GM18507 (cell line): ENCODE measurements around the gene ZBTB9.
A peak's percentile ranks its signal among the peaks of the same experiment; 100 is the strongest.

ENCODE experiments used
- DNase-seq: peaks from one replicate; pipeline ENCODE4 v3.0.0; 2011; ENCODE audit warnings: low read depth; ENCODE audit not compliant: insufficient read length; ENCODE audit errors: extremely low spot score
- FAIRE-seq: peaks from 2 replicates; lab custom pipeline; 2011; peaks lifted over from hg19 to GRCh38; lab: Jason Lieb, UNC

ZBTB9 gene

GRCh38 chr6:33430991-33431879 lies 23.1 kb upstream of the ZBTB9 start:
- FAIRE-seq = peak; percentile 89
- DNase-seq = peak; percentile 85

- DNase-seq (no peak), FAIRE-seq (no peak)
Measured at GRCh38 chr6:33431880-33432541, 22.4 kb upstream of the ZBTB9 start.

- FAIRE-seq (no peak), DNase-seq (no peak)
Measured at GRCh38 chr6:33432546-33432945, 21.8 kb upstream of the ZBTB9 start.

GRCh38 chr6:33433001-33433543 lies 21.3 kb upstream of the ZBTB9 start:
- DNase-seq = no peak
- FAIRE-seq = no peak

GRCh38 chr6:33433544-33434191 lies 20.7 kb upstream of the ZBTB9 start:
- DNase-seq = no peak
- FAIRE-seq = no peak

GRCh38 chr6:33434961-33435360 lies 19.4 kb upstream of the ZBTB9 start:
- DNase-seq = no peak
- FAIRE-seq = no peak

- no peak for FAIRE-seq
- no peak for DNase-seq
Measured at GRCh38 chr6:33437666-33438065, 16.7 kb upstream of the ZBTB9 start.

- DNase-seq (no peak), FAIRE-seq (no peak)
Measured at GRCh38 chr6:33438978-33439594, 15.3 kb upstream of the ZBTB9 start.

GRCh38 chr6:33439956-33440648 lies 14.3 kb upstream of the ZBTB9 start:
- no peak for DNase-seq
- no peak for FAIRE-seq

GRCh38 chr6:33440649-33441309 lies 13.6 kb upstream of the ZBTB9 start:
- DNase-seq = no peak
- FAIRE-seq = no peak

- DNase-seq (no peak), FAIRE-seq (no peak)
Measured at GRCh38 chr6:33441457-33441856, 12.9 kb upstream of the ZBTB9 start.

- FAIRE-seq (no peak), DNase-seq (no peak)
Measured at GRCh38 chr6:33442283-33442682, 12.1 kb upstream of the ZBTB9 start.

GRCh38 chr6:33443025-33443424 lies 11.4 kb upstream of the ZBTB9 start:
- FAIRE-seq = no peak
- DNase-seq = no peak

- DNase-seq (no peak), FAIRE-seq (no peak)
Measured at GRCh38 chr6:33443619-33444504, 10.5 kb upstream of the ZBTB9 start.

- no peak for FAIRE-seq
Measured at GRCh38 chr6:33445119-33445603, 9.2 kb upstream of the ZBTB9 start.

GRCh38 chr6:33446356-33446755 lies 8.0 kb upstream of the ZBTB9 start:
- DNase-seq (no peak), FAIRE-seq (no peak)

More at GRCh38 chr6:33445119-33445603, 9.2 kb upstream of the ZBTB9 start:
- no peak for DNase-seq

GRCh38 chr6:33450434-33450833 lies 3.9 kb upstream of the ZBTB9 start:
- DNase-seq = no peak
- FAIRE-seq = no peak

GRCh38 chr6:33451606-33452005 lies 2.8 kb upstream of the ZBTB9 start:
- FAIRE-seq = no peak
- no peak for DNase-seq
